NCI-H187 (cell line): ENCODE data around the gene CMPK2.
A peak's percentile ranks its signal among the peaks of the same experiment; 100 is the strongest.
"Not testable (repeated sequence)": the region's sequence is repeated elsewhere in the genome, so short reads cannot be mapped to it uniquely, and the experiment has no call there.

Experiments used
- DNase-seq, 2 experiments: peaks; one replicate each; lab custom pipeline; 2025; lab: John Stamatoyannopoulos, UW

Gene CMPK2, protein sequence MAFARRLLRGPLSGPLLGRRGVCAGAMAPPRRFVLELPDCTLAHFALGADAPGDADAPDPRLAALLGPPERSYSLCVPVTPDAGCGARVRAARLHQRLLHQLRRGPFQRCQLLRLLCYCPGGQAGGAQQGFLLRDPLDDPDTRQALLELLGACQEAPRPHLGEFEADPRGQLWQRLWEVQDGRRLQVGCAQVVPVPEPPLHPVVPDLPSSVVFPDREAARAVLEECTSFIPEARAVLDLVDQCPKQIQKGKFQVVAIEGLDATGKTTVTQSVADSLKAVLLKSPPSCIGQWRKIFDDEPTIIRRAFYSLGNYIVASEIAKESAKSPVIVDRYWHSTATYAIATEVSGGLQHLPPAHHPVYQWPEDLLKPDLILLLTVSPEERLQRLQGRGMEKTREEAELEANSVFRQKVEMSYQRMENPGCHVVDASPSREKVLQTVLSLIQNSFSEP

DNA sequence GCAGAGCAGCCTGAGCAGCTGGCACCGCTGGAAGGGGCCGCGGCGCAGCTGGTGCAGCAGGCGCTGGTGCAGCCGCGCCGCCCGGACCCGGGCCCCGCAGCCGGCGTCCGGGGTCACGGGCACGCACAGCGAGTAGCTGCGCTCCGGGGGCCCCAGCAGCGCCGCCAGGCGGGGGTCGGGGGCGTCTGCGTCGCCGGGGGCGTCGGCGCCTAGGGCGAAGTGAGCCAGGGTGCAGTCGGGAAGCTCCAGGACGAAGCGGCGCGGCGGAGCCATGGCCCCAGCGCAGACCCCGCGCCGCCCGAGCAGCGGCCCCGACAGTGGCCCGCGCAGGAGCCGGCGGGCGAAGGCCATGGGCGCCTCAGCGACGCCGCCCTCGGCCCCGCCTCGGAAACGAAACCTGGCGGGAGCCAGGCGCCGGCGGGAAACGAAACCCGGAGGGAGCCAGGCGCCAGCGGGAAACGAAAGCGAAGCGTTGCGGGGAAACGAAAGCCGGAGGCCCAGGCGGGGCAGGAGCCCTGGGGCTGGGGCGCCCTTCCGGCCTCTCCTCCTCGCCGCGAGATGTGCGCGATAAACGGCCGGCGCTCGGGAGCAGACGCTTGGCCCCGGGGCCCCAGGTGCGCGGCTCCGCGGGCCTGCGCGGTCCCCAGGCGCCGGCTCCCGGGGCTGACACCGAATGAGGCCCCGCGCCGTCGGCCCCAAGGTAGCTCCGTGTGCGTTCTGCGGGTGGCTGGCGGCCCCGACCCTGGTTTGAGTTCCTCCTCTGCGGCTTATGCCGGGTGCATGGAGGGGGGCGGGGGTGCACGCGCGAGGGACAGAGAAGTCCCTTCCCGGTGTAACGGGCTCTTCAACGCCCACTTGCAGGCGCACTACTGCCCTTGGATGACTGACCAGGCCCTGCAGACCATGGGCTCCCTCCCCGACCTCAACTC lies at the start of gene CMPK2:
Gene CMPK2 (minus strand): TSS at position 562 of the 929 bp plus-strand sequence. CDS start 211 bp downstream, at position 351.
- DNase-seq = peak; percentile 64 to 69

DNA sequence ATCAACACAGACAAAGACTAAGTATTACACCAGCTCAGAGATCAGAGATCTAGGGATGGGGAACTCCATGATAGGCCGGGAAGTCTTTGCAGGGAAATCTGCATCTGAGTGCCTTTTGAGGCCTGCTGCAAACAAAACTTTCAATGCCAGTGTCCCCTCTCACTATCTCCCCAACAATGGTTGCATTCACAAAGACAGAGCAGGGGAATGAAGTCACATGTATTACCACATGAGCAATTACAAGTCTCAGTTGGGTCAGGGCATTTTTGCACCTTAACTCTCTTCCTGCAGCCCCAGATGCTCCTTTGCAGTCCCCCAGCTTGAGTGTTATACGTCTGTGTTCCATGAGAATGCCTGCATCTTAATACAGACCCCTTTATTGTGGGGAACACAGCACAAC lies 49.7 kb upstream of the CMPK2 start:
- no peak for DNase-seq

DNA sequence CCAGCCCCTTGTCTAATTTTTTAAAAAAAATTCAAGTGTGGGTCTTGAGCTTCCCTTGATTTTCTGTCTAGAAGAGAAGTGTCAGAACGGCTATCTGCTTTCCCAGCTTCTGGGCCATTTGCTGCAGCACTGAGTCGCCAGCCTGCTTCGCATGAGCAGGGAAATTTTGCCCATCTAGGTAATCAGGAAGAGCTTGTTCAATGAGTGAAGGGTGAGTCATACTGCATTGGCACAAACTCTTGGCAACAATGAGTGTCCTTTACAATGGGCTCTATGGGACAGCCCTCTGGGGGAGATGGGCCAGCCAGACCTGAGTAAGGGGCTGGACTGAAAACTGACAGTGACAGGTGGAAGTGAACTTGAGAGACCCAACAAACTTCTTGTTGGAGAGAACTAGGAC lies 49.1 kb upstream of the CMPK2 start:
- DNase-seq = no peak

DNA sequence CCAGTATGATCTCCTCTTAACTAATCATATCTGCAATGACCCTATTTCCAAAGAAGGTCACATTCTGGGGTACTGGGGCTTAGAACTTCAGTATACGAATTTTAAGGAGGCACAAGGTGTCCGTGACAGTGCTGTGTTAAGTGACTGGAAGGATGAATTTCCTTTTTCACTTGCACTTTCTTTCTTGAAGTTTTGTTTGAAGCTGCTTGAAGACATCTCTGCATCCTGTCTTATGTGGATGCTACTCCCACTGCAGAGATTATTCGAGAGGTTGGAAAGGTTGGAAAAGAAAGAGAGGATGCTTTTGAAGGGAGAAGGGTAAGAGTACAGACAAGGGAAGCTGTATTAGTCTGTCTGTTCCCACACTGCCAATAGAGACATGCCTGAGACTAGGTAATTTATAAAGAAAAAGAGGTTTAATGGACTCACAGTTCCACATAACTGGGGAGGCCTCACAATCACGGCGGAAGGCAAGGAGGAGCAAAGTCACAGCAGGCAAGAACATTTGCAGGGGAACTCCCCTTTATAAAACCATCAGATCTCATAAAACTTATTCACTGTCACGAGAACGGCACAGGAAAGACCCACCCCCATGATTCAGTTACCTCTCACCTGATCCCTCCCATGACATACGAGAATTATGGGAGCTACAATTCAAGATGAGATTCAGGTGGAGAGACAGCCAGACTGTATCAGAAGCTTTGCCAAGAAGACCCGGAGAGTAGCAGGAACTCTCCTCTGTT lies 47.9 kb upstream of the CMPK2 start:
- no peak for DNase-seq

DNA sequence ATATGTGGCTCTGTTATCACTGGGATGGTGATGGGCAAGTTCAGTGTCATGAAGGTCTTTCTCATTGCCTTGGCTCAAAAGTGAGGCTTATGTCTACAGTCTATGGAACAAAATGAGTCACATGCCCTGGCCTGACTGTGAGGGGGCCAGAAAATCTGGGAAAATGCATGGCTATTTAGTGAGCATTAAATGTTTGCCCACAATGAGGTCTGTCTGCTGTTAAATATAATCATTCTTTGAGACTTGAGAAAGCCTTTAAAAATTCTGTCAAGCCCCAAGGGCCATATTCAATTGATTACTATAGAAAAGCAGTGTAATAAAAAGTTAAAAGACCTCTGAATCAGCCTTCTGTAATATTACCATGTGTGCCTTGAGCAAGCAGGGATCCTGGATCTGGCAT lies 46.0 kb upstream of the CMPK2 start:
- DNase-seq = no peak

DNA sequence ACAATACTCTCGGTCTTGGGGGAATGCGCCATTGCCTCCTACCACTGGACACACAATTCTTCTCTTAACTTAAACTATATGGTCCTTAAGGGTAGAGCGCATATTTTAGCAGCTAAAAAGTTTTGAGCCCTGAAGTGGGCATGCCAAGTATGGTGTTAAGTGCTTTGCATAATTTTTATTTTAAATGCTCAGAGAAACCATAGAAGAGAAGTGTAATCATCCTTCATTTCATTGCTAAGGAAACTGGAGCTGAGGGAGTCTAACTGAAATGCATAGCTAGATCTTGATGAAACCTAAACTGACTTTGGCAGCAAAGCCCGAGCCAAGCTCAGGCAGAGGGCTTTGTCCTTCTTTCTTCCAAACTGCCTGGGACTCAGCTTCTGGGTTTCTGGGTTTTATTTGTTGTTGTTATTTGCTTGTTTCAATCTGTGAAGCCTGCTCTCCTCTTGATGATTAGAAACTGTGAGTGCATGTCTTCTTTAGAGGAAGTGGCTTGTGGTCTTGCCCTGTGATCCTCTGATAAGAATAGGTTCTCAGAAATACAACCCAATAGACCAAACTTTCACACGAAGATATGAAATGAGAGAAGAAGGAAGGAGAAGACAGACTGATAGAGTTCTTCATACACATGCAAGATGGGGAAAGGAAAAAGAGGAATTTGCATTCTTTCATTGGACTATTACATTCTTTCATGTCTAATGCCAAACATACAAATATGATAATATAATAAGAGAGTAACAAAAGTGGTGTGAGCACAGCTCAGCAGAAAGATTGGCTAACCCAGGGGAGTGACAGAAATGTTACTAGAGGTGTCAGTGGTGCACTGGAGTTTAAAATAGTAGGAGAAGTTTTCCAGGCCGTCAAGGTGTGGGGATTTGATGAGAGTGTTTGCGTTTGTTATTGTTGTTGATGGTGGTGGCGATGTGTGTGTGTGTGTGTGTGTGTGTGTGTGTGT lies 44.0 kb upstream of the CMPK2 start:
- DNase-seq = no peak

DNA sequence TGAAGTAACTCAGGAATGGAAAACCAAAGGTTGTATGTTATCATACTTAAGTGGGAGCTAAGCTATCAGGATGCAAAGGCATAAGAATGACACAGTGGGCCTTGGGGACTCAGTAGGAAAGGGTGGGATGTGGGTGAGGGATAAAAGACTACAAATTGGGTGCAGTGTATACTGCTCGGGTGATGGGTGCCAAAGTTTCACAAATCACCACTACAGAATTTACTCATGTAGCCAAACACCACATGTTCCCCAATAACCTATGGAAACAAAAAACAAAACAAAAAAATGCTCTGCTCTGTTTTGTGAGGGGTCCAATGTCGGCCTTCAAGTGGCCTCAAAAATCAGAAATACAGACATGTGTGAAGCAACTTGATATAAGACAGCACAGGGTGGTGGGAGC lies 42.6 kb upstream of the CMPK2 start:
- no peak for DNase-seq

DNA sequence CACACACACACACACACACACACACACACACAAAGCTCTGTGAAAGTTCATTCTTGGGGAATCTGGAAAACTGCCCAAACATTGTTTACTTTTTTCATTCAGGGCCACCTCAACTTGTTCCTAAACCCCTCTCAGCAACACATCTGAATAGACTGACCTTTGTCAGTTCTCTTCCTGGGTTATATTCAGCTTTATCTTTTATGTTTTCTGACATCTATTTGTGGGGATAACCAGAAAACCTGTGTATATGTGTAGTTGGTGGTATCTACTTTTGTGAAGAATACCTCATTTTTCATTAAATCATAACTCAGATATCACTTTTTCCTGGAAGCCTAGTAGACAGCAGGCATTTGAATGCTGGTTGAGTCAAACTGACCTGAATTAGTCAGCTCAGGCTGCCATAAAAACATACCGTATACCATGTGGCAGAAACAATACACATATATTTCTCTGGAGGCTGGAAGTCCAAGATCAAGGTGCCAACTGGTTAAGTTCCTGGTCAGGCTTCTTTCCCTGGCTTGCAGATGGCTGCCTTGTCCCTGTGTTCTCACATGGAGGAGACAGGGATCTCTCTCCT lies 40.5 kb upstream of the CMPK2 start:
- no peak for DNase-seq

DNA sequence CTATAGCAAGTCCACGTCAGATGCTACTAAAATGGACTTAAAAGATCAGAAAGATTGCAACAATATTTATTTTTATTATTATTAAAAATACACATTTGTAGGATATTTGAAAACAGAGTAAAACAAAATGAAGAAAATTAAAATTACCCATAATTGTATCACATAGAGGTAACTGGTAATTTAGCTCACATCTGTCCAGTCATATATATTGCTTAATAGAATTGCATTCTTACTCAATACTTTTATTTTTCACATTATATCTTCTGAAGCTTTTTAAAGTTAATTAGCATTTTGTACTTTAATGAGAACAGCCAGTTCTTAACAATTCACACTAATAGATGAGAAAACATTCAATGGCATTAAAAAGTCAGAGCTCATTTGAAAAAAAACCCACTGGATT lies 40.0 kb upstream of the CMPK2 start:
- DNase-seq = no peak

DNA sequence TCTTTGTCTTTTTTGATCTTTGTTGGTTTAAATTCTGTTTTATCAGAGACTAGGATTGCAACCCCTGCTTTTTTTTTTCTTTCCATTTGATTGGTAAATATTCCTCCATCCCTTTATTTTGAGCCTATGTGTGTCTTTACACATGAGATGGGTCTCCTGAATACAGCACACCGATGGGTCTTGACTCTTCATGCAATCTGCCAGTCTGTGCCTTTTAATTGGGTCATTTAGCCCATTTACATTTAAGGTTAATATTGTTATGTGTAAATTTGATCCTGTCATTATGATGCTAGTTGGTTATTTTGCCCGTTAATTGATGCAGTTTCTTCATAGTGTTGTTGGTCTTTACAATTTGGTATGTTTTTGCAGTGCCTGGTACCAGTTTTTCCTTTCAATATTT lies 36.9 kb upstream of the CMPK2 start:
- not testable (repeated sequence) for DNase-seq

DNA sequence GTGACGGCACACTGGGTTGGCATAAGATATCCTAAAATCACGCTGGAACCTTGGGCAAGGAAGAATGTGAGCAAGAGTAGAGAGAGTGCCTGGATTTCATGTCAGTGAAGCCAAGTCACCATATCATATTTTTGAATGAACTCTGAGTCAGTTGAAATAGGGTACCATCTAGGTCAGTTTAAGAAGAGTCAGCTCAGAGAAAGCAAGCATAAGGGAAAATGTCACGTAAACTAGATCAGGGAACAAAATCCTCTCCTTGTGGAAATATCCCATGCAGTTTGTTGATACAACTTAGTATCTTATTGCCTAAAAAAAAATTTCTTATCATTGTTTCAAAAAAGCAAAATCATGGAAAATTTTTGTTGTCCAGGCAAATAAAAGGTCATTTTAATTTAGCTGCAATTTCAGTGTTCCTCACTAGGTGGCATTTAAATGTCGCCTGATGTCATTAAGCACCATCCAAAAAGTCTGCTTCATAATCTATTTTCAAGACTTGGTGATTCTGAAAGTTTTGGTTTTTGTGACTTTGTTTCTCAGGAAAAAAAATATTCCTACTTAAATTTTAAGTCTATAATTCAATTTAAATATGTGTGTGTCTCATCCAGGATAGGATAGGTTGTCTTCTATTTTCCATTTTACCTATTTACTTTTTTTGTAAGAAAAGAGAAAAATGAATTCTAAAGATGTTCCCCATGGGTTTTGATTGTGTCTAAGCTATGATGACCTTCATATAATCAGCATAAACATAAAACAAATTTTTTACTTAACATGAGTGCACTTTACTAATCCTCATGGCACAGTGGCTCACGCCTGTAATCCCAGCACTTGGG lies 31.4 kb upstream of the CMPK2 start:
- DNase-seq = no peak

DNA sequence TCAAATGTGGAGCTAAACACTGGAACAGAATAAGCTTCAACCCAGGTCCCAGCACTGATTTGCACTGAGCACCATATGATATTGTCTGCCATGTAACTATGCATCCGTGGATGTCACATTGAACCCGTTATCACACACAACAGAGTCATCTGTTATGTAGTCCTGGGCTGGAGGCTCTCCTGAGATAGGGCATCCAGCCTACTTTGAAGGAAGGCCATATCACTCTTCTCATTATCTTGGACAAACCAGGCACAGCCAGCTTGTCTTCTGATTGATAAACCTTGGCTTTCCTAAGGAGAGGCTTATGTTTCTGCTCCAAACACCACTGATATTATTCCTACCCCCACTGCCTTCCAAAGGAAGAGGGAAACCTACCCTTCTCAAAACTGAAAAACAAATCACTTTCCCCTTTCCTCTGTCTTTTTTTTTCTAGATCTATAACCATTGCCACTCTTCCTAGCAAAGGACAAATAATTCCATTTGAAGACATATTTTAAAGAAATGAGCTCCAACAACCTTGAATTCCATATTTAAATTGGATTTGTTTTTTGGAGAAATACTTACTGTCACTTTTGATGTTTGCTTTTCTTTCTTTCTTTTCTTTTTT lies 28.3 kb upstream of the CMPK2 start:
- no peak for DNase-seq

DNA sequence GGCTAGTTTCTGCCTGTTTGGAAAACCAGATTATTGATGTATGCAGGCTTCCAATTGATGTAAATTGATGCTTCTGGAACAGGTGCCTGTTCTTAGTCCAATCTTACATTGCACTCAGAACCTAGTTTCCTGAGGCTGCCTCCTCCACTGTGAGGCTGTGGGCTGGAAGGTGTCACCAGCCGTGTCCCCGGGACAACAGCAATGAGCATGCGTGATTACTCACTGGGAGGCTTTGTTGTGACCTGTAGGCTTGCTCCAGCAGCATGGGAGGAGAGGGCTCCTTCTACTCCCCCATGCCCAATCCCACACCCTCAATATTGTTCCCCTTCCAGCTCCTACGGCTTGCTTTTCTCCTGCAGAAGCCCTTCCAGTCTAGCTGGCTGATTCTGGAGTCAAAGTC lies 23.0 kb upstream of the CMPK2 start:
- no peak for DNase-seq

DNA sequence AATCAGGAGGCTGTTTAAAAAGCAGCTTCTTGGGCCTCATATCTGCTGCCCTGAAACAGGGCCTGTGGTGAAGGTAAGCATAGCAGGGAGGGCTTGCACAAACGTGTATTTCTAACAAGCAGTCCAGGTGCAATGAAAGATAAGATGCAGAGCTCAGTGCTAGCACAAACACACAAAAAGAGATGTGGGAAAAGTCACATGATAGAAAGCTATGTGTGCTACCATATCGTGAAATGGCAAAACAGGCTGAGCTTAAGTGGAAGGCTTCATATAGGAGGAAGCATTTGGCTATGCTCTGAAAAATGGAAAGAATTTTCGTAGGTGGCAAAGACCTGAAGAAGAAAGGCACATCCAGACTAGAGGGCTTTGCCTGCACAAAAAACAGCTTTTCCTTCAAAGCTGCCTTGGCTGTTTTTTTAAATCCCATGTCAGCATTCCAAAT lies 22.1 kb upstream of the CMPK2 start:
- no peak for DNase-seq

DNA sequence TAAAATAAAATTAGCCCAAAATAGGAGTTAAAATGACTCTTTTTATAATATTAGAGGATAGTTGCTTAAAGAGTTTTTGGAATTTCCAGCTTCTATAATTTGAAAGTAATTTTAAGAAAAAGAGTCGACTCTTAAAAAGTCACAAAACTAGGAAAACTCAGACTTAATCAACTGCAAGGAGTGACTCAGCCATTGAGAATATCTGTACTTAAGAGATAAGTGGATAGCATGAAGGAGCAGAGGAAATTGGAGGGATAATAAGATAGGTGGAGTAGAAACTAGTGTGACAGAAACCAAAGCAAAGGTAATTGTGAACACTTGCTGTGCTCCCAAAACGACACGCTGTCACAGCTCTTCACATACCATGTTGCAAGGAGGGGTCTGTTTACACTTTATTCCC lies 20.3 kb upstream of the CMPK2 start:
- DNase-seq = no peak

DNA sequence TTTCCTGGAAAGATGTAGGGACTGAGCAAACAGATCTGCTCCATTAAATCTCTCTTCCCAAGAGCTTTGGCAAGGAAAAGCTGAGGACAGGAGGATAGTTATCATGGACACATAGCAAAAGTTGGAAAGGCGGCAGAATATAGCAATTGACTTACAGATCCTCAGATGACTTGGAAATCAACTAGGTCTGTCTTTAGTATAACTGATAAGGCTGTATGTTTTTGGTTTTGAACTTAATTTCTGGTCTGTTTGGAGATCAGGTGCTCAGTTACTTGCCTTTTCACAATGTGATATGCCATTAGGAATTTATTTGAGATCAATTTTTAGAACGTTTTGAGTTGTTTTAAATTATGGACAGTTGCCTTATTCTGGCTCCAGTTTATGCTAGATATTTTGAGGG lies 19.8 kb upstream of the CMPK2 start:
- DNase-seq = no peak

DNA sequence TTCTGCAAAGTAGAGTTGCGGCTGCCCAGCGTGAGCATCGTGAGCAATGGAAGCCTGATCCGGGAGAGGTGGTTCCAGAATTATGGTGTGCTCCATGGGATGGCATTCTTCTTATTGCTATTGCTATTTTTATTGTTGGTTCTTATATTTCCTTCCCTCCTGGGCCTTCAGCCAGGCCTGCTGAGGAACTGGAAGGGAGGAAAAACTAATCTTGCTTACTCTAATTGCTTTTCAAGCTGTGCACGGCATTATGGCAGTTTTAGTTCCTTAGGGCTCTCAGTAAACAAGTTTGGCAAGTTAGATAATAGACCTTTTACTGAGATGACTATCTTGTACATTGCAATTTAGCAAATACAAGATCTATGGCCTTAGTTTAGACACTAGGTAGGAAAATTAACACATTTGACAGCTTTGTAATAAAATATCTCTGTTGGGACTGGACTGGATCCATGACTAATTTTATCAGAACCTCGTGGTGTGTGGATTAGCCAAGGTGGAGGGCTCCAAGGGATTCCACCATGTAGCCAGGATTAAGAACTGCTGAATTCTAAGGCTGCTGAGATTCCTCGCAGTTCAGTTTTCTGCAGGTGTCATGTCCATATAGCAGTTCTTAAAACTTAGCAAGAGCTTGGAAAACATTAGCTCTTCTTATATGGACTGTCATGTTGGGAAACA lies 17.9 kb upstream of the CMPK2 start:
- no peak for DNase-seq

DNA sequence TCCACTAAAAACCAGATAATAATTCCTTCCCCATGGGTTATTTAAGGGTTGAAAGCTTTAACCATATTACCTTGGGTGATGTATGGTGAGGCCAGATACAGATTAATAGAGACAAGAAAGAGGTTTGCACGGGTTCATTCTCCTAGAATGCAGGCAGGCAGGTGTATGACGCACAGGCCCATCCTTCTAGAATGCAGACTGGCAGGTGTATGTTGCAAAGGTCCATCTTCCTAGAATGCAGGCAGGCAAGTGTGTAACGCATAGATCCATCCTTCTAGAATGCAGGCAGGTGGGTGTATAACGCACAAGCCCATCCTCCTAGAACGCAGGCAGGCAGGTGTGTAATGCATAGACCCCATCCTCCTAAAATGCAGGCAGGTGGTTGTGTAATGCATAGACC lies 15.8 kb upstream of the CMPK2 start:
- DNase-seq = no peak

DNA sequence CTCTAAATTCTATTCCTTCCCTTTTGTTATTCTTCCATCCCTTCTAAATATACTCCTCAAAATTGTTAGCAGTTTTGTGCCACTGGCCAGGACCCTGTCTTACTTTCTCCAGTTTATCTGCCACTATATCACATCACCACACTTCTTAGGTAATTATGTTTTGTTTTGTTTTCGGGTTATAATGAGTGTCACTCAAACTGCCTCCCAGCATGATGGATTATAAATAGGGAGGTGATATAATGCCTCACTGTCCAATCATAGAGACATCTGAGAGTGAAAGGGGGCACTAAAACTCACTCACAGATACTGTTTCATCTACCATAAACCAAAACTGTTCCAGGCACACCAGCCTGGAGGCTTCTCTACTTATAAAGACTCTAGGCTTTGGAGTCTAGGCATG lies 15.3 kb upstream of the CMPK2 start:
- DNase-seq = no peak
